Hematopoietic multipotent progenitor cell treated with erythropoietin and hydrocortisone succinate and interleukin-3 and kit ligand, for 17 days (in vitro differentiated cells): Measurements from ENCODE around the gene CACNA1I.
A peak's percentile ranks its signal among the peaks of the same experiment; 100 is the strongest.

Experiments used
- DNase-seq: peaks from one replicate; pipeline ENCODE4 v3.0.0-alpha.2; 2015; ENCODE audit warnings: low spot score

CACNA1I gene

GRCh38 chr22:39597236-39597869 is 26.8 kb downstream of the CACNA1I start:
- no peak for DNase-seq

GRCh38 chr22:39598017-39598965 is 27.7 kb downstream of the CACNA1I start:
- peak; percentile 32 for DNase-seq

GRCh38 chr22:39600491-39601179 is 30.1 kb downstream of the CACNA1I start:
- no peak for DNase-seq

GRCh38 chr22:39601180-39601535 is 30.6 kb downstream of the CACNA1I start:
- DNase-seq = no peak

- no peak for DNase-seq
These were observed 32.8 kb downstream of the CACNA1I start for GRCh38 chr22:39603345-39603744.

GRCh38 chr22:39610246-39610645 is 39.7 kb downstream of the CACNA1I start:
- no peak for DNase-seq

GRCh38 chr22:39610766-39611165 is 40.2 kb downstream of the CACNA1I start:
- no peak for DNase-seq

- DNase-seq = no peak
These were observed 40.8 kb downstream of the CACNA1I start for GRCh38 chr22:39611360-39611759.

GRCh38 chr22:39612811-39613548 is 42.4 kb downstream of the CACNA1I start:
- DNase-seq = no peak

GRCh38 chr22:39613549-39613921 is 43.0 kb downstream of the CACNA1I start:
- DNase-seq = no peak

- DNase-seq = no peak
These were observed 43.9 kb downstream of the CACNA1I start for GRCh38 chr22:39614442-39614841.

- no peak for DNase-seq
These were observed 45.5 kb downstream of the CACNA1I start for GRCh38 chr22:39616051-39616450.

GRCh38 chr22:39616781-39617180 is 46.2 kb downstream of the CACNA1I start:
- DNase-seq = no peak

- DNase-seq = no peak
These were observed 46.8 kb downstream of the CACNA1I start for GRCh38 chr22:39617342-39617741.

GRCh38 chr22:39617970-39618757 is 47.6 kb downstream of the CACNA1I start:
- no peak for DNase-seq

GRCh38 chr22:39618996-39619530 is 48.5 kb downstream of the CACNA1I start:
- no peak for DNase-seq

- no peak for DNase-seq
These were observed 50.6 kb downstream of the CACNA1I start for GRCh38 chr22:39620924-39621690.

GRCh38 chr22:39621826-39622225 is 51.3 kb downstream of the CACNA1I start:
- no peak for DNase-seq

- DNase-seq = peak; percentile 87
These were observed 52.4 kb downstream of the CACNA1I start for GRCh38 chr22:39622881-39623367.
